Activated naive CD4-positive, alpha-beta T cell treated with anti-CD3 and anti-CD28 coated beads for 36 hours (primary cell): ENCODE data around the gene SLC44A1. TPM values are rescaled to one million over a fixed set of nuclear protein-coding genes. Genes with fewer than 3 reads are reported as not detected.

ENCODE experiments used
- CTCF ChIA-PET: fragments of 350-600 bp; sonication (Branson Sonifier 250); formaldehyde crosslinking; loops from one replicate; lab custom pipeline; 2021; ENCODE audit warnings: antibody characterized with exemption; lab: Charles Lee
- DNase-seq: peaks from one replicate; pipeline ENCODE4 v3.0.0-alpha.2; 2020
- H3K27ac Mint-ChIP-seq: one replicate; pipeline ENCODE4 v1.8.0; 2021; ENCODE audit warnings: mild to moderate bottlenecking, mixed read lengths
- H3K27me3 Mint-ChIP-seq: one replicate; pipeline ENCODE4 v1.8.0; 2021; ENCODE audit warnings: low read depth, mixed read lengths
- H3K36me3 Mint-ChIP-seq: one replicate; pipeline ENCODE4 v1.8.0; 2021; ENCODE audit warnings: low read depth, mixed read lengths
- H3K4me1 Mint-ChIP-seq: one replicate; pipeline ENCODE4 v1.8.0; 2021; ENCODE audit warnings: low read depth, mixed read lengths
- H3K4me3 Mint-ChIP-seq: one replicate; pipeline ENCODE4 v1.8.0; 2021; ENCODE audit warnings: mild to moderate bottlenecking, moderate library complexity, mixed read lengths
- H3K9me3 Mint-ChIP-seq: one replicate; pipeline ENCODE4 v1.8.0; 2021; ENCODE audit warnings: mixed read lengths
- intact Hi-C: fragments of 100-400 bp; cut with micrococcal nuclease; formaldehyde crosslinking; loops from one replicate; pipeline ENCODE4 v1.15.1; 2023
- total RNA-seq, 2 experiments: library from RNA; stranded (reverse); gene quantifications; one replicate each; pipeline ENCODE4 v1.2.3, GENCODE V29; 2021

SLC44A1 gene
- total RNA-seq, 2 experiments from 2014 or later = 17.6 to 18.6 TPM

DNA sequence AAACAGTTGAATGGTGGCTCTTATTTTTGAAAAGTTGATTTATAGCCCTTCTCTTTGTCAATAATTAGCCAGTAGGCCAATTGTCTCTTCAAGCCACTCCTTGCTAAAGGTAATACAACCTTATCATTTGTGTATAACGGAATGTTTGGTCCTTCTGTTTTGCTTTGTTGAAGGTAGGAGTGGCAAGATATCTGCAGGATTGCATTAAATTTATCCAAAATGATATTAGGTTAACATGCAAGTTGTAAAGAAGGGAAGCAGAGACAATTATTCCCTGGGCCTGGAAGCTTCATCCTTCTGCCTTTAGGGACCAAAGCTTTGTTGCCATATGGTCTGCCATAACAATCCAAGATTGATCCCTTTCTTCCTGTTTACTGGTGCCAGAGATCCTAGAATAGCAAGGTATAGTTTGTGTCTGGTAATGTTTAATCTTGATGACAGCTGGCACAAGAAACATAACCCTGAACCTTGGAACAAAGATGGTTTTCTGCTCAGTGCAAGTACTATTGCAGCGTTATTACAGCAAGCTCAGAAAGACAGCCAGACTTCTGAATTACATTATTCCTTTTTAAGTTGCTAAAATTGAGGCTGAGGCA is 187.9 kb downstream of the SLC44A1 start:
- Mint-ChIP-seq H3K4me3 (no peak overlapping the region), H3K9me3 (no peaks in the 10 kb centered on the region), H3K27me3 (no peaks in the 10 kb centered on the region), H3K27ac (no peak overlapping the region), H3K36me3 (no peaks in the 10 kb centered on the region), H3K4me1 (no peaks in the 10 kb centered on the region)
- intact Hi-C loops = no loop called here
- CTCF ChIA-PET = interaction anchor here (1.5 kb wide), 1 partner anchor 20 kb away, joined by 3 read pairs; no protein-coding TSS in a partner anchor
- DNase-seq = no peak

DNA sequence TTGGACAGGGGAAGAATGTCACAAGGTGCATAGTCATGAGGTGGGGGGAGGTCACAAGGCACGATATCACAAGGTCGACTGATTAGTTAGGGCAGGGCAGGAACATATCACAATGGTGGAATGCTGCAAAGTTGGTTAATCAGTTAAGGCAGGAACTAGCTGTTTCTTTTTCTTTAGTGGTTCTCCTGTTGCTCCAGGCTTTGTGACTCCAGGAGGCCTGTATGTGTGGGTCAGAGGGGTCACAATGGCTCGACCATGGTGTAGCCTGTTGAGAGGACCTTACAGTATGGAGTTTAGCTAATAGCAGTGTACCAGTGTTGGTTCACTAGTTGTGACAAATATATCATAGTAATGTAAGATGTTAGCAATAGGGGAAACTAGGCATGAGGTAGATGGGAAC is 191.0 kb downstream of the SLC44A1 start:
- H3K27ac Mint-ChIP-seq = no peak overlapping the region
- no peaks in the 10 kb centered on the region for H3K9me3 Mint-ChIP-seq
- no peak overlapping the region for H3K4me3 Mint-ChIP-seq
- no peaks in the 10 kb centered on the region for H3K27me3 Mint-ChIP-seq
- no peak for DNase-seq
- H3K4me1 Mint-ChIP-seq = no peaks in the 10 kb centered on the region
- CTCF ChIA-PET = no interaction called here
- H3K36me3 Mint-ChIP-seq = no peaks in the 10 kb centered on the region
- intact Hi-C loops = no loop called here

DNA sequence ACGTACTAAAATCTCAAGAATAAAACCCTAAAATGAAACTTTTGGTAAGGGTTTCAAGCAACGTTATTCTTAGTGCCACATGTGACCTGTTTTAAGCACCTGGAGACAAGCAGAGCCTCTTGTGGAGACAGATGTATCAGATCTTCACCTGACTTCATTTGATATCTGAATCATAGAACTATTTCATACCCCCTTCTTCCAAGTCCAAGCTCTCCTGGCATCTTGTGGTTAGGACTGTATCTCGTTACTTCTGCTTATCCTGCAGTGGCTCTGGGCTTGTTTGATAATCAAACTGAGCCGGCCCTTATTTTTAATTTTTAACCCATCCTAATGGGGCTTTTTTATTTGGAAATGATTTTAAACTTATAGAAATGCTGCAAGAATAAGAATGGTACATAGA is 192.3 kb downstream of the SLC44A1 start:
- no peaks in the 10 kb centered on the region for H3K27me3 Mint-ChIP-seq
- intact Hi-C loops = no loop called here
- DNase-seq = no peak
- H3K36me3 Mint-ChIP-seq = no peaks in the 10 kb centered on the region
- no peak overlapping the region for H3K4me3 Mint-ChIP-seq
- H3K4me1 Mint-ChIP-seq = no peaks in the 10 kb centered on the region
- H3K9me3 Mint-ChIP-seq = no peaks in the 10 kb centered on the region
- H3K27ac Mint-ChIP-seq = no peak overlapping the region
- CTCF ChIA-PET = no interaction called here

GRCh38 chr9:105437704-105438103 is 193.3 kb downstream of the SLC44A1 start:
- H3K4me1 Mint-ChIP-seq = no peaks in the 10 kb centered on the region
- no peak overlapping the region for H3K4me3 Mint-ChIP-seq
- H3K9me3 Mint-ChIP-seq = no peaks in the 10 kb centered on the region
- no peaks in the 10 kb centered on the region for H3K36me3 Mint-ChIP-seq
- H3K27me3 Mint-ChIP-seq = no peaks in the 10 kb centered on the region
- H3K27ac Mint-ChIP-seq = no peak overlapping the region
- intact Hi-C loops = no loop called here
- no peak for DNase-seq
- CTCF ChIA-PET = no interaction called here

- no peaks in the 10 kb centered on the region for H3K4me1 Mint-ChIP-seq
- no peak overlapping the region for H3K27ac Mint-ChIP-seq
- CTCF ChIA-PET = no interaction called here
- no peaks in the 10 kb centered on the region for H3K36me3 Mint-ChIP-seq
- intact Hi-C loops = no loop called here
- H3K9me3 Mint-ChIP-seq = no peaks in the 10 kb centered on the region
- no peak for DNase-seq
- no peaks in the 10 kb centered on the region for H3K27me3 Mint-ChIP-seq
- H3K4me3 Mint-ChIP-seq = no peak overlapping the region
Measured at GRCh38 chr9:105438141-105438806, 193.8 kb downstream of the SLC44A1 start.

DNA sequence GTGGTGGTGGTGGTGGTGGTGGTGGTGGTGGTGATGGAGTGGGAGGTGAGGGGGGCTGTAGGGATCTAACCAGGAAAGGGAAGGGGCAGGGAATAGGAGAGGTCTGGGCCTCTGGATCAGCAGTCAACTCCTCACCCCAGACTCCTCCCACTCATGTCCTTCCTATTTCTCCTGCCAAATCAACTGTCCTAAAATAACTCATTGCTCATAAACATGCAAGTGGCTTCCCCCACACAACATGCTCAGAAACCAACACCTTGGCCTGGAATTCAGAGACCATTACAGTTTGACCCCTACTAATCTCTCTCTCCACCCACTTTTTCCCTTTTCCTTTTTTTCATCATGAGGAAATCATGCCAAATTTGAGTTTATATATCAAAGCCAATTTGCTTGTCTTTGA is 195.0 kb downstream of the SLC44A1 start:
- Mint-ChIP-seq H3K9me3 (no peaks in the 10 kb centered on the region), H3K36me3 (no peaks in the 10 kb centered on the region), H3K4me1 (no peaks in the 10 kb centered on the region), H3K27me3 (no peaks in the 10 kb centered on the region), H3K27ac (no peak overlapping the region), H3K4me3 (no peak overlapping the region)
- intact Hi-C loops = no loop called here
- CTCF ChIA-PET = interaction anchor here (0.7 kb wide), 1 partner anchor 311 kb away, joined by 3 read pairs; no protein-coding TSS in a partner anchor
- DNase-seq = no peak

DNA sequence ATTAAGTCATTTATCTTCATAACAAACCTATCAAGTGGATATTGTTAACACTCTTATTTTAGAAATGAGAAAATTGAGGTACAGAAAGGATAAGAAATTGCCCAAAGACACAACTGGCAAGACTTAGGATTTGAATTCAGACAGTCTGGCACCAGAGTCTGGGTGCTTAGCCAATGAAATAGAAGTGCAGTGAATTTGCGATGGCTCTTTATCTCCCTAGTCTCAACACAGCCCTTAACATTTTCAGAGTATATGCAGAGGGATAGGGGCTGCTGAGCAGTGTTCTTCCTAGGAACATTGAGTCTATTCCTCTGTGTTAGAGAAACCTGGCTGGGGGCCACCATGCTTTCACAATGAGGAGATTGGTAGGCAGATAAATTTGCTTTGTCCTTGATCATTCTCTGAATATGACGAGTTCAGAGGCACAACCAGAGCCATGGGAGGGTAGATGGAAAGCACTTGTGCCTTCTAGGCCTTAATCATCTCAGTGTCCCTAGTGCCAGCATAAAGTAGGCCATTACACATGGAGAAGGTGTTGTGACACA is 197.2 kb downstream of the SLC44A1 start:
- Mint-ChIP-seq H3K27me3 (no peaks in the 10 kb centered on the region), H3K4me3 (no peak overlapping the region), H3K9me3 (no peaks in the 10 kb centered on the region), H3K27ac (no peak overlapping the region), H3K36me3 (no peaks in the 10 kb centered on the region), H3K4me1 (no peaks in the 10 kb centered on the region)
- CTCF ChIA-PET = no interaction called here
- intact Hi-C loops = no loop called here
- no peak for DNase-seq

DNA sequence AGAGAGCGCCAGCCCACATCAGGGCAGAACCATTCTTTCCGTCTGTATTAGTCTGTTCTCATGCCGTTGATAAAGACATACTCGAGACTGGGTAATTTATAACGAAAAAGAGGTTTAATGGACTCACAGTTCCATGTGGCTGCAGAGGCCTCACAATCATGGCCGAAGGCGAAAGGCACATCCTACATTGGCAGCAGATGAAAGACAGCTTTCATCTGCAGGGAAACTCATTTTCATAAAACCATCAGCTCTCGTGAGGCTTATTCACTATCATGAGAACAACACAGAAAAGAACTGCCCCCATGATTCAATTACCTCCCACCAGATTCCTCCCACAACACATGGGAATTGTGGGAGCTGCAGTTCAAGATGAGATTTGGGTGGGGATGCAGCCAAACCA is 198.7 kb downstream of the SLC44A1 start:
- H3K36me3 Mint-ChIP-seq = no peaks in the 10 kb centered on the region
- CTCF ChIA-PET = no interaction called here
- no peaks in the 10 kb centered on the region for H3K9me3 Mint-ChIP-seq
- intact Hi-C loops = no loop called here
- H3K4me3 Mint-ChIP-seq = no peak overlapping the region
- peaks cover 5% of the 10 kb centered on the region for H3K4me1 Mint-ChIP-seq
- H3K27me3 Mint-ChIP-seq = no peaks in the 10 kb centered on the region
- H3K27ac Mint-ChIP-seq = no peak overlapping the region
- DNase-seq = no peak

- intact Hi-C loops = no loop called here
- H3K36me3 Mint-ChIP-seq = no peaks in the 10 kb centered on the region
- H3K27me3 Mint-ChIP-seq = no peaks in the 10 kb centered on the region
- DNase-seq = no peak
- H3K4me3 Mint-ChIP-seq = no peak overlapping the region
- peaks cover 10% of the 10 kb centered on the region for H3K4me1 Mint-ChIP-seq
- no peaks in the 10 kb centered on the region for H3K9me3 Mint-ChIP-seq
- H3K27ac Mint-ChIP-seq = no peak overlapping the region
- CTCF ChIA-PET = interaction anchor here (0.6 kb wide), 1 partner anchor 26 kb away, joined by 3 read pairs; no protein-coding TSS in a partner anchor
Measured at GRCh38 chr9:105444130-105444529, 199.7 kb downstream of the SLC44A1 start.

- Mint-ChIP-seq H3K27ac (no peak overlapping the region), H3K9me3 (no peaks in the 10 kb centered on the region), H3K36me3 (no peaks in the 10 kb centered on the region), H3K27me3 (no peaks in the 10 kb centered on the region), H3K4me3 (no peak overlapping the region), H3K4me1 (peaks cover 10% of the 10 kb centered on the region)
- DNase-seq = no peak
- CTCF ChIA-PET = interaction anchor here (0.6 kb wide), 1 partner anchor 34 kb away, joined by 3 read pairs; no protein-coding TSS in a partner anchor
- intact Hi-C loops = loop anchor here (5.0 kb wide), 3 partner anchors 97 to 437 kb away; no protein-coding TSS in a partner anchor
Measured at GRCh38 chr9:105445203-105445881, 200.9 kb downstream of the SLC44A1 start.

DNA sequence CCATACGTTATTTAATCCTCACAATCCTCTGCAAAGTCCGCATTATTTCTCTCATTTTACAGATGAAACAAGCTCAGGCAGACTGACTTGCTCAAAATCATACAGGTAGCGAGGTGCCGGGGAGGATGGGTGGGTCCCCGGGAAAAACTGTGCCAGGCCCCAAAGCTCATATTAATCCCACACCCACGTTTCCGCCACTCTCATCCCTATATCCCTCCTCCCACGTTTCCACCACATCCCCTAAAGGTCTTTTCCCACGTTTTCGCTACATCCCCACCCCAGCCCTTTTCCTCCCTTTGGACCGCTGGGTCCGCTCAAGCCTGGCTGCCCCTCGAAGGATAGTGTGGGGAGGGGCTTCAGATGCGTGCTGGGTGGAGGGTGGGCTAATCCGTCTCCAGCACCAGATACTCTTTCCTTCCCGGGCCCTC is 202.9 kb downstream of the SLC44A1 start:
- Mint-ChIP-seq H3K27me3 (no peaks in the 10 kb centered on the region), H3K9me3 (no peaks in the 10 kb centered on the region), H3K27ac (no peak overlapping the region), H3K36me3 (no peaks in the 10 kb centered on the region), H3K4me1 (peaks cover 10% of the 10 kb centered on the region), H3K4me3 (peak overlapping the region; percentile 79)
- DNase-seq = no peak
- CTCF ChIA-PET = interaction anchor here (1.0 kb wide), 1 partner anchor 267 kb away, joined by 4 read pairs; no protein-coding TSS in a partner anchor
- intact Hi-C loops = loop anchor here (5.0 kb wide), 3 partner anchors 95 to 435 kb away; no protein-coding TSS in a partner anchor
